A549 (cell line): Measurements from ENCODE around the gene HAAO. TPM values are rescaled to one million over a fixed set of nuclear protein-coding genes. Genes with fewer than 3 reads are reported as not detected.

ENCODE experiments used
- ATAC-seq, 2 experiments: fragments of 200-7000 bp in 1 of 2; fragments of >200 bp in 1 of 2; cut with Nextera tagmentation in 1 of 2; cut with Tn5 transposase in 1 of 2; 3 replicates each; pipeline versions ENCODE4 v1.8.0 to v1.9.1; 2018 to 2020; ENCODE audit warnings: mild to moderate bottlenecking in 1 of 2, moderate library complexity in 1 of 2
- CTCF ChIA-PET: fragments of 300-600 bp; sonication (Branson Sonifier 250); formaldehyde crosslinking; extraction: SDS; loops from one replicate; lab custom pipeline; 2021; ENCODE audit warnings: antibody characterized with exemption, inconsistent platforms; lab: Yijun Ruan, JAX
- POLR2A ChIA-PET: fragments of 350-600 bp; formaldehyde crosslinking; extraction: SDS; loops from one replicate; lab custom pipeline; 2021; ENCODE audit warnings: antibody characterized with exemption, inconsistent platforms; lab: Yijun Ruan, JAX
- DNase-seq, 2 experiments: peaks; one replicate each; pipeline versions ENCODE4 v3.0.0 to v3.0.0-alpha.2; 2011 to 2016; ENCODE audit warnings: low read depth in 1 of 2, low spot score in 1 of 2
- FAIRE-seq: peaks from 2 replicates; lab custom pipeline; 2011; peaks lifted over from hg19 to GRCh38; lab: Jason Lieb, UNC
- H3K27ac ChIP-seq, 2 experiments: fragments of >200 bp; sonication (Bioruptor Twin); formaldehyde crosslinking; 3 replicates each; pipeline ENCODE4 v1.5.1; 2016 to 2017
- H3K4me1 ChIP-seq: fragments of >200 bp; sonication (Bioruptor Twin); formaldehyde crosslinking; 3 replicates; pipeline ENCODE4 v1.6.1; 2016
- H3K4me2 ChIP-seq: fragments of >200 bp; sonication (Bioruptor Twin); formaldehyde crosslinking; 3 replicates; pipeline ENCODE4 v1.6.1; 2016
- H3K4me3 ChIP-seq: fragments of >200 bp; sonication (Bioruptor Twin); formaldehyde crosslinking; 3 replicates; pipeline ENCODE4 v1.5.1; 2016
- H3K9me3 ChIP-seq: fragments of >200 bp; sonication (Bioruptor Twin); formaldehyde crosslinking; 3 replicates; pipeline ENCODE4 v1.6.1; 2016
- CBX8 ChIP-seq: fragments of 200-600 bp; sonication (generic); IDR thresholded peaks from 2 replicates; pipeline ENCODE4 v1.6.1; 2016
- CEBPB ChIP-seq, 2 experiments: fragments of >200 bp in 1 of 2; sonication (Bioruptor Twin) in 1 of 2; formaldehyde crosslinking in 1 of 2; IDR thresholded peaks; 2 replicates each; pipeline ENCODE4 v1.6.1; 2012 to 2016
- CHD2 ChIP-seq: fragments of 150-350 bp; IDR thresholded peaks from 2 replicates; pipeline ENCODE4 v1.6.1; 2014; ENCODE audit warnings: low read length; ENCODE audit not compliant: partially characterized antibody
- EHF ChIP-seq: fragments of 250-450 bp; sonication (Bioruptor Pico); IDR thresholded peaks from 2 replicates; pipeline ENCODE4 v1.5.0; 2020; ENCODE audit warnings: mild to moderate bottlenecking
- EHMT2 ChIP-seq: fragments of 200-600 bp; sonication (generic); IDR thresholded peaks from 2 replicates; pipeline ENCODE4 v1.6.1; 2016; ENCODE audit warnings: antibody characterized with exemption, low read depth, mild to moderate bottlenecking, moderate library complexity
- ELK1 ChIP-seq: fragments of 150-350 bp; IDR thresholded peaks from 2 replicates; pipeline ENCODE4 v1.6.1; 2014; ENCODE audit warnings: low read depth, mild to moderate bottlenecking, low read length
- EP300 ChIP-seq, 2 experiments: fragments of >200 bp; sonication (Bioruptor Twin); formaldehyde crosslinking; IDR thresholded peaks; 2 replicates in 1 of 2; 3 replicates in 1 of 2; pipeline ENCODE4 v1.6.1; 2016 to 2017
- ESRRA ChIP-seq: fragments of 150-350 bp; IDR thresholded peaks from 2 replicates; pipeline ENCODE4 v1.6.1; 2014; ENCODE audit warnings: mild to moderate bottlenecking, low read length, borderline replicate concordance
- FOSB ChIP-seq: fragments of 250-450 bp; sonication (Bioruptor Pico); IDR thresholded peaks from 2 replicates; pipeline ENCODE4 v1.5.0; 2020; ENCODE audit warnings: mild to moderate bottlenecking, moderate library complexity
- GATA3 ChIP-seq: IDR thresholded peaks from 2 replicates; pipeline ENCODE4 v1.6.1; 2012; ENCODE audit warnings: borderline replicate concordance
- HDAC2 ChIP-seq: fragments of 200-600 bp; sonication (generic); IDR thresholded peaks from 2 replicates; pipeline ENCODE4 v1.6.1; 2016
- HEYL ChIP-seq: fragments of 250-450 bp; sonication (Bioruptor Pico); IDR thresholded peaks from 2 replicates; pipeline ENCODE4 v1.8.0; 2021; ENCODE audit warnings: mild to moderate bottlenecking, moderate library complexity
- KDM1A ChIP-seq: fragments of 200-600 bp; sonication (generic); IDR thresholded peaks from 2 replicates; pipeline ENCODE4 v1.6.1; 2016; ENCODE audit warnings: low read depth, mild to moderate bottlenecking
- MAFK ChIP-seq: fragments of 450-650 bp; IDR thresholded peaks from 2 replicates; pipeline ENCODE4 v1.6.1; 2014; ENCODE audit not compliant: partially characterized antibody
- MAZ ChIP-seq: fragments of 150-350 bp; IDR thresholded peaks from 2 replicates; pipeline ENCODE4 v1.6.1; 2014; ENCODE audit warnings: antibody characterized with exemption, low read depth, low read length, borderline replicate concordance
- MYC ChIP-seq: IDR thresholded peaks from 2 replicates; pipeline ENCODE4 v1.6.1; 2012; ENCODE audit warnings: mild to moderate bottlenecking, inconsistent platforms, low read length, improper control_type of control experiment, borderline replicate concordance
- NFE2L2 ChIP-seq: fragments of 150-350 bp; conservative IDR thresholded peaks from 2 replicates; pipeline ENCODE4 v1.6.1; 2014; ENCODE audit warnings: low read length
- NPAS2 ChIP-seq: fragments of 250-450 bp; sonication (Bioruptor Pico); IDR thresholded peaks from 2 replicates; pipeline ENCODE4 v1.8.0; 2022; ENCODE audit warnings: mild to moderate bottlenecking, moderate library complexity, borderline replicate concordance
- POLR2A ChIP-seq: IDR thresholded peaks from 2 replicates; pipeline ENCODE4 v1.6.1; 2012; ENCODE audit warnings: mild to moderate bottlenecking, low read length
- RAD21 ChIP-seq, 2 experiments: fragments of >200 bp in 1 of 2; sonication (Bioruptor Twin) in 1 of 2; formaldehyde crosslinking in 1 of 2; IDR thresholded peaks in 1 of 2; conservative IDR thresholded peaks in 1 of 2; 2 replicates in 1 of 2; 3 replicates in 1 of 2; pipeline ENCODE4 v1.6.1; 2012 to 2018; ENCODE audit warnings: inconsistent platforms in 1 of 2
- RCOR1 ChIP-seq: fragments of 150-350 bp; IDR thresholded peaks from 2 replicates; pipeline ENCODE4 v1.6.1; 2014; ENCODE audit warnings: antibody characterized with exemption, low read length, low read depth
- TFCP2L1 ChIP-seq: fragments of 250-450 bp; sonication (Bioruptor Pico); IDR thresholded peaks from 2 replicates; pipeline ENCODE4 v1.5.0; 2021; ENCODE audit warnings: mild to moderate bottlenecking
- ZFP36 ChIP-seq: fragments of 450-650 bp; IDR thresholded peaks from 2 replicates; pipeline ENCODE4 v1.6.1; 2014; ENCODE audit warnings: borderline replicate concordance; ENCODE audit not compliant: partially characterized antibody
- ZNF302 ChIP-seq: fragments of 250-450 bp; sonication (Bioruptor Pico); IDR thresholded peaks from 2 replicates; pipeline ENCODE4 v1.9.0; 2021; ENCODE audit warnings: inconsistent platforms, mild to moderate bottlenecking, moderate library complexity
- WGBS: methylation state at CpG from one replicate; pipeline ENCODE4 v1.1.6; 2017; ENCODE audit errors: missing lambda C conversion rate; 5-methylcytosine and 5-hydroxymethylcytosine counted together
- polyA plus RNA-seq, 4 experiments: library from polyadenylated mRNA; depleted of rRNA in 3 of 4; stranded (reverse); fragments of >200 nt; fragmentation: RNase III in 1 of 4; extraction: RNeasy Plus Mini Kit Qiagen cat#74134 plus additional on column Dnase treatment in 1 of 4; gene quantifications; 2 replicates in 3 of 4; 3 replicates in 1 of 4; pipeline ENCODE4 v1.2.3, GENCODE V29; 2011 to 2017
- TF ChIP-seq, protein P1 (sequence below): IDR thresholded peaks from 2 replicates; pipeline ENCODE4 v1.6.1; 2012
- TF ChIP-seq, protein P2 (sequence below): IDR thresholded peaks from 2 replicates; pipeline ENCODE4 v1.6.1; 2012

The HAAO gene
- polyA plus RNA-seq, 2 of the 4 experiments (the other 2 are of a cell fraction), result not detected

GRCh38 chr2:42788882-42789281, 3.5 kb downstream of the HAAO start:
- POLR2A ChIA-PET, result no interaction called here
- FAIRE-seq (no peak), DNase-seq (no peak), ATAC-seq (no peak)
- Histone ChIP-seq H3K27ac (no peak overlapping the region), H3K4me1 (no peaks in the 10 kb centered on the region), H3K4me2 (no peak overlapping the region), H3K9me3 (no peaks in the 10 kb centered on the region), H3K4me3 (no peak overlapping the region)
- CTCF ChIA-PET, result no interaction called here
- TF ChIP-seq RAD21 (conservative IDR thresholded peaks at IDR 0.05 in 1 of 2, IDR thresholded peaks at IDR 0.05 in 1 of 2) (no peak), MAZ (no peak), EP300 (IDR thresholded peaks at IDR 0.05) (no peak), MYC (no peak), ESRRA (no peak), EHF (CRISPR knock-in tag) (no peak), GATA3 (no peak), RCOR1 (no peak), FOSB (no peak), CBX8 (no peak)
- whole genome bisulfite sequencing, result 43% methylated on average over 4 of the region's 4 CpGs

- ATAC-seq (no peak), FAIRE-seq (no peak), DNase-seq (no peak)
- Histone ChIP-seq H3K4me2 (no peak overlapping the region), H3K9me3 (no peaks in the 10 kb centered on the region), H3K4me1 (no peaks in the 10 kb centered on the region), H3K27ac (no peak overlapping the region), H3K4me3 (no peak overlapping the region)
- 58% methylated on average over 9 of the region's 9 CpGs for WGBS
- ChIA-PET POLR2A (no interaction called here), CTCF (interaction anchor here (1.0 kb wide), 1 partner anchor 51 kb away, joined by 3 read pairs; no protein-coding TSS in a partner anchor)
- TF ChIP-seq NFE2L2, result no peak
- no peak for TF ChIP-seq RAD21 (conservative IDR thresholded peaks at IDR 0.05 in 1 of 2, IDR thresholded peaks at IDR 0.05 in 1 of 2)
- no peak for TF ChIP-seq HDAC2
- no peak for TF ChIP-seq EHMT2
- no peak for TF ChIP-seq CHD2
- no peak for TF ChIP-seq ZNF302 (CRISPR knock-in tag)
- TF ChIP-seq MYC, result no peak
- TF ChIP-seq ZFP36, result no peak
- no peak for TF ChIP-seq NPAS2 (CRISPR knock-in tag)
- TF ChIP-seq POLR2A, result no peak
Observed at GRCh38 chr2:42788478-42788793, 3.9 kb downstream of the HAAO start.

DNA sequence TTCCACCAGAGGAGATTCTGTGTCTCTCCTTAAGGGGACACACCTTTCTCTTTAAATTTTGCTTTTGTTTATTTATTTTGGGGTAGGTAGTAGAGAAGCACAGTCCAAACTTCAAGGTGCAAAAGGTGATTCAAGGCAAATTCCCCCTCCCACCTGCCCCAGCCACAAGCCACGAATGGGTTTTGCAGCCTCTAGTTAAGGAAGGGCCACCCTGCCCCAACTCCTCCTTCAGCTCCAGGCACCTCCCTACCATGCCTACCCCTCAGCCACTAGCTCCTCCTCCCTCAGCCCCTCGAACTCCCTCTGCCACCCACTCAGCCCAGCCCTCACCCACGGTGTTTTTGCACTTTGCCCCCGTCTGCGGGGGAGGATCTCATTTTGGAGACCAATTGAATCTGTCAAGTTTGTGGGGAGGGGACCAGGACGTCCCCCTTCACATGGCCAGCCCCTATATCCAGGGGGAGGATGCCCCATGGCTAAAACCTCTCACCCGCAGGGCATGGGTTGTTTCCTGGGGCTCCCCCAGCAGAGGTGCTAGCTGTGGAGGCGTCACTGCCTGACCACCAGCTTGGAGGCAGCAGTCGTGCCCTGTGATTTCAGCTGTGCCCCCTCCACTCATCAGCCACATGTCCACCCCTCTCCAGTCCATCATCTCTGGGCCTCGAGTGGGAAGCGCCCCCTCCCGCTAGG, 4.5 kb downstream of the HAAO start:
- 56% methylated on average over 9 of the region's 12 CpGs for WGBS
- Histone ChIP-seq H3K4me3 (no peak overlapping the region), H3K4me1 (no peaks in the 10 kb centered on the region), H3K9me3 (no peaks in the 10 kb centered on the region), H3K27ac (no peak overlapping the region), H3K4me2 (no peak overlapping the region)
- ChIA-PET CTCF (interaction anchor here (0.6 to 1.0 kb wide), 2 partner anchors 51 to 635 kb away, joined by 3 read pairs; no protein-coding TSS in a partner anchor), POLR2A (interaction anchor here (1.3 kb wide), 1 partner anchor 22 kb away, joined by 4 read pairs; no protein-coding TSS in a partner anchor)
- no peak for DNase-seq
- ATAC-seq, result no peak; a peak in 1 of 6 replicates
- TF ChIP-seq CEBPB (IDR thresholded peaks at IDR 0.05) (no peak), MAFK (no peak), ELK1 (no peak), TFCP2L1 (CRISPR knock-in tag) (no peak), FOSB (no peak), POLR2A (no peak), NFE2L2 (no peak), MYC (no peak), KDM1A (no peak), MAZ (no peak), HEYL (CRISPR knock-in tag) (no peak)
- TF ChIP-seq, protein P1, sequence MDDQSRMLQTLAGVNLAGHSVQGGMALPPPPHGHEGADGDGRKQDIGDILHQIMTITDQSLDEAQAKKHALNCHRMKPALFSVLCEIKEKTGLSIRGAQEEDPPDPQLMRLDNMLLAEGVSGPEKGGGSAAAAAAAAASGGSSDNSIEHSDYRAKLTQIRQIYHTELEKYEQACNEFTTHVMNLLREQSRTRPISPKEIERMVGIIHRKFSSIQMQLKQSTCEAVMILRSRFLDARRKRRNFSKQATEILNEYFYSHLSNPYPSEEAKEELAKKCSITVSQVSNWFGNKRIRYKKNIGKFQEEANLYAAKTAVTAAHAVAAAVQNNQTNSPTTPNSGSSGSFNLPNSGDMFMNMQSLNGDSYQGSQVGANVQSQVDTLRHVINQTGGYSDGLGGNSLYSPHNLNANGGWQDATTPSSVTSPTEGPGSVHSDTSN, result no peak
- TF ChIP-seq, protein P2, sequence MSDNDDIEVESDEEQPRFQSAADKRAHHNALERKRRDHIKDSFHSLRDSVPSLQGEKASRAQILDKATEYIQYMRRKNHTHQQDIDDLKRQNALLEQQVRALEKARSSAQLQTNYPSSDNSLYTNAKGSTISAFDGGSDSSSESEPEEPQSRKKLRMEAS, result no peak
- FAIRE-seq, result no peak
